Endodermal cell (in vitro differentiated cells): ENCODE measurements around the gene KRT7. TPM values are rescaled to one million over a fixed set of nuclear protein-coding genes. Genes with fewer than 3 reads are reported as not detected.

ENCODE experiments used
- DNase-seq: peaks from one replicate; pipeline ENCODE4 v3.0.0-alpha.2; 2017
- H3K27ac ChIP-seq: 2 replicates; pipeline ENCODE4 v1.5.1; 2013; ENCODE audit warnings: mild to moderate bottlenecking, low read depth, low read length, moderate library complexity
- H3K27me3 ChIP-seq: 2 replicates; pipeline ENCODE4 v1.6.1; 2013; ENCODE audit warnings: mild to moderate bottlenecking, low read length, moderate library complexity; ENCODE audit not compliant: insufficient read depth, control insufficient read depth, poor library complexity, severe bottlenecking
- H3K36me3 ChIP-seq: 2 replicates; pipeline ENCODE4 v1.7.0; 2013; ENCODE audit warnings: mild to moderate bottlenecking, low read length, moderate library complexity; ENCODE audit not compliant: control insufficient read depth, insufficient read depth
- H3K4me1 ChIP-seq: one replicate; pipeline ENCODE4 v1.7.0; 2013; ENCODE audit warnings: low read length; ENCODE audit not compliant: control insufficient read depth, insufficient read depth
- H3K4me3 ChIP-seq: 2 replicates; pipeline ENCODE4 v1.5.1; 2013; ENCODE audit warnings: mild to moderate bottlenecking, low read length, moderate library complexity
- H3K9ac ChIP-seq: 2 replicates; pipeline ENCODE4 v1.6.1; 2013; ENCODE audit warnings: mild to moderate bottlenecking, low read length, moderate library complexity; ENCODE audit not compliant: poor library complexity, severe bottlenecking; ENCODE audit errors: extremely low read depth
- H3K9me3 ChIP-seq: 2 replicates; pipeline ENCODE4 v1.6.1; 2013; ENCODE audit warnings: mild to moderate bottlenecking, low read length, moderate library complexity; ENCODE audit not compliant: control insufficient read depth
- H3K27ac Mint-ChIP-seq: 2 replicates; pipeline ENCODE4 v1.8.0; 2020; ENCODE audit warnings: mixed read lengths
- H3K27me3 Mint-ChIP-seq: 2 replicates; pipeline ENCODE4 v1.8.0; 2021; ENCODE audit warnings: mild to moderate bottlenecking, mixed read lengths; ENCODE audit not compliant: insufficient read depth
- H3K36me3 Mint-ChIP-seq: 2 replicates; pipeline ENCODE4 v1.8.0; 2020; ENCODE audit warnings: low read depth, mixed read lengths
- H3K4me1 Mint-ChIP-seq: 2 replicates; pipeline ENCODE4 v1.8.0; 2020; ENCODE audit warnings: mixed read lengths
- H3K4me3 Mint-ChIP-seq: 2 replicates; pipeline ENCODE4 v1.8.0; 2020; ENCODE audit warnings: mild to moderate bottlenecking, moderate library complexity, mixed read lengths
- H3K9me3 Mint-ChIP-seq: 2 replicates; pipeline ENCODE4 v1.8.0; 2020; ENCODE audit warnings: mild to moderate bottlenecking, mixed read lengths
- WGBS, 2 experiments: methylation state at CpG; one replicate each; pipeline versions ENCODE4 v1.1.5 to v1.1.7; 2013; ENCODE audit warnings: missing lambda C conversion rate in 2 of 2, mixed read lengths in 1 of 2; ENCODE audit not compliant: insufficient coverage in 1 of 2, insufficient read length in 1 of 2; 5-methylcytosine and 5-hydroxymethylcytosine counted together
- total RNA-seq, 2 donors: library from RNA; stranded (reverse); fragmentation: NEBNext Ultra II Directional in 1 of 2; extraction: Animal tissue kit (Norgen Biotek cat#: 25700) in 1 of 2; gene quantifications; 2 replicates in 1 of 2; 3 replicates in 1 of 2; pipeline ENCODE4 v1.2.1, GENCODE V29; 2021
- TF ChIP-seq, protein P1 (sequence below): fragments of 200-600 bp; sonication (generic); conservative IDR thresholded peaks from 2 replicates; pipeline ENCODE4 v1.5.0; 2021; ENCODE audit warnings: antibody characterized with exemption, mild to moderate bottlenecking

Gene KRT7
- total RNA-seq, 2 donors from 2014 or later: 1.5 TPM; not detected in 1

DNA sequence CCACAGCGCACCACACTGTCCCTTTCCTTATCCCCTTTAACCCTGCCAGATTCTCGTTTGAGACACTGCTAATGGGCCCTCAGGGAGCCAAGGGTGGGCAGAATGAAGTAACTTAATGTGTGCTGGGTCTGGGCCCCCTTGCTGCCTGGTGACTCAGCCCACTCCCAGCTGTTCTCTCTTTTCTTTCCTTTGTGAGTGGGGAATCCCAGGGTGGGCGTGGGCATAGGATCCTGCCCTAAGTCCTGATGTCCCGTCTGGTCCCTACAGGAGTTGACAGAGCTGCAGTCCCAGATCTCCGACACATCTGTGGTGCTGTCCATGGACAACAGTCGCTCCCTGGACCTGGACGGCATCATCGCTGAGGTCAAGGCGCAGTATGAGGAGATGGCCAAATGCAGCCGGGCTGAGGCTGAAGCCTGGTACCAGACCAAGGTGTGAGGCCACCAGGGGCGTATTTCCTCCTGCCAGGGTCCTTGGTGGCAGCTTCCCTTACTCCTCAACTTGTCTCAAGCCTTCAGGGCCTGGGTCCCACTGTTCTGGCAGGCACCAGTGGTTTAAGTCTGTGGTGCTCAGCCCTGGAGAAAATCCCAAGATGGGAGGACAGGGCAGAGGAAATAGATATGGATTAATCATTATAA is 8.3 kb downstream of the KRT7 start:
- TF ChIP-seq, protein P1, sequence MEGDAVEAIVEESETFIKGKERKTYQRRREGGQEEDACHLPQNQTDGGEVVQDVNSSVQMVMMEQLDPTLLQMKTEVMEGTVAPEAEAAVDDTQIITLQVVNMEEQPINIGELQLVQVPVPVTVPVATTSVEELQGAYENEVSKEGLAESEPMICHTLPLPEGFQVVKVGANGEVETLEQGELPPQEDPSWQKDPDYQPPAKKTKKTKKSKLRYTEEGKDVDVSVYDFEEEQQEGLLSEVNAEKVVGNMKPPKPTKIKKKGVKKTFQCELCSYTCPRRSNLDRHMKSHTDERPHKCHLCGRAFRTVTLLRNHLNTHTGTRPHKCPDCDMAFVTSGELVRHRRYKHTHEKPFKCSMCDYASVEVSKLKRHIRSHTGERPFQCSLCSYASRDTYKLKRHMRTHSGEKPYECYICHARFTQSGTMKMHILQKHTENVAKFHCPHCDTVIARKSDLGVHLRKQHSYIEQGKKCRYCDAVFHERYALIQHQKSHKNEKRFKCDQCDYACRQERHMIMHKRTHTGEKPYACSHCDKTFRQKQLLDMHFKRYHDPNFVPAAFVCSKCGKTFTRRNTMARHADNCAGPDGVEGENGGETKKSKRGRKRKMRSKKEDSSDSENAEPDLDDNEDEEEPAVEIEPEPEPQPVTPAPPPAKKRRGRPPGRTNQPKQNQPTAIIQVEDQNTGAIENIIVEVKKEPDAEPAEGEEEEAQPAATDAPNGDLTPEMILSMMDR: peak; percentile 46

DNA sequence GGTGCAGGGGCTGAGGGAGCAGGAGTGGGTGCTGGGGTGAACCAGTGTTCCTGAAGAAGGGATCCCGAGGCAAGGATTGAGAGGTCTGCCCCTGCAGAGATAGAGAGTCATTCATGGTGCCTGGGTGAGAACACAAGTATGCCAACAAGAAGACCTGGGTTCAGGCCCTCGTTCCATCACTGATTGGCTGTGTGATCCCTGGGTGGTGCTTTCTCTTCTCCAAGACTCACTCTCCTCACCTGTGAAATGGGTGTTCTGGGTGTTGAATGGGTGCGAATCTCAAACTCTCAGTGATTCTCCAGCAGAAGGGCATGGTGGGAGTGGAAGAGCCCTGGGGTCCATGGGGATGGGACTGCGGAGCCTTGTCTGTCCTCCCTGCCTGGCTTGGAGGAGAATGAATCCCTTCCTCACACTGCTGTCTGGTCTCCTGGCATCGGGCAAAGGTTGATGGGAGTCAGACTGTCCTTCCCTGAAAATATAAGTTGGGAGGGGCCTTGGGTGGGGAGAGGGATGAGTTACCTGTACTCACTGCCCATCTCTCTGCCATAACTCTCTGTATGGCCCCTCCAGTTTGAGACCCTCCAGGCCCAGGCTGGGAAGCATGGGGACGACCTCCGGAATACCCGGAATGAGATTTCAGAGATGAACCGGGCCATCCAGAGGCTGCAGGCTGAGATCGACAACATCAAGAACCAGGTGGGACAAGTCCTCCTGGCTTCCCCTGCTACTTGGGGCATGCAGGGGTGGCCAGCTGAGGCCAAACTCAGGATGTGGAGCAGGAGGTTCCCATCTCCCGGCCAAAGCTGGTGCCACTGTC is 9.6 kb downstream of the KRT7 start:
- no peak for DNase-seq
- Mint-ChIP-seq H3K9me3 (no peaks in the 10 kb centered on the region), H3K27ac (no peak overlapping the region), H3K4me3 (no peak overlapping the region), H3K4me1 (peaks cover 11% of the 10 kb centered on the region), H3K27me3 (peaks cover 8% of the 10 kb centered on the region), H3K36me3 (no peaks in the 10 kb centered on the region)
- Histone ChIP-seq H3K9ac (no peak overlapping the region), H3K4me1 (peaks cover 4% of the 10 kb centered on the region), H3K27ac (no peak overlapping the region), H3K4me3 (no peak overlapping the region), H3K27me3 (no peaks in the 10 kb centered on the region), H3K9me3 (no peaks in the 10 kb centered on the region), H3K36me3 (no peaks in the 10 kb centered on the region)
- TF ChIP-seq, protein P1: no peak
- WGBS, 2 experiments: 90 to 97% methylated on average over 8 to 11 of the region's 11 CpGs

More for the DNA sequence above, 8.3 kb downstream of the KRT7 start:
- H3K4me1 Mint-ChIP-seq: no peaks in the 10 kb centered on the region
- no peak for DNase-seq
- no peaks in the 10 kb centered on the region for H3K9me3 ChIP-seq
- no peak overlapping the region for H3K4me3 ChIP-seq
- no peak overlapping the region for H3K9ac ChIP-seq
- no peak overlapping the region for H3K27ac ChIP-seq
- 87 to 95% methylated on average over 7 to 11 of the region's 11 CpGs for WGBS, 2 experiments
- no peak overlapping the region for H3K4me3 Mint-ChIP-seq
- H3K27me3 ChIP-seq: no peaks in the 10 kb centered on the region
- H3K9me3 Mint-ChIP-seq: no peaks in the 10 kb centered on the region
- no peaks in the 10 kb centered on the region for H3K4me1 ChIP-seq
- H3K27me3 Mint-ChIP-seq: peaks cover 16% of the 10 kb centered on the region
- H3K36me3 ChIP-seq: no peaks in the 10 kb centered on the region
- no peak overlapping the region for H3K27ac Mint-ChIP-seq
- no peaks in the 10 kb centered on the region for H3K36me3 Mint-ChIP-seq

DNA sequence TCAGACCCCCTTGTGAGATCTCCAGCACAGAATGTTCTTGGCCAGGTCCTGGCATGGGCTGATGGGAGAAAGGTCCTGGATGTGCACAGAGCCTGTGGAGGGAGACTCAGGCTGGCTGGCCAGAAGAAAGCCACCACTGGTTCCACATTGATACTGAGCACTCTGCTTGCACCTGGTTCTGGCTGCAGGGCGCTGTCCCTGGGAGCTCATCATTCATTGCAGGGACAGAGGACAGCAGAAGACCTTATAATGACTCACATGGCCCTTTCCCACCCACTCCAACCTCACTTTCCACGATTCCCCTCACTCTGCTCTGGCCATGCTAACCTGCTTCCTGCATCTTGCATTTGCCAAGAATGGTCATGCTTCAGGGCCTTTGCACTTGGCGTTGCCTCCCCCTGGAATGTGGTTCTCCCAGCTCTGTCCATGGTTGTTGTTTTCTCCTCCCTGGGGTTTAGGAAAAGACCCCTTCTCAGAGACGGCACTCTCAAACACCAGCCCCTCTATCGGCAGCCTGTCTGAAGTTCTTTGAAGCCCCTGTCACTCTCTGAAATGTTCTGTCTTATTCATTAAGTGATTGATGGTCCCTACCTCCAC is 10.3 kb downstream of the KRT7 start:
- Mint-ChIP-seq H3K9me3 (no peaks in the 10 kb centered on the region), H3K27me3 (peaks cover 13% of the 10 kb centered on the region), H3K4me3 (no peak overlapping the region), H3K27ac (no peak overlapping the region), H3K36me3 (no peaks in the 10 kb centered on the region), H3K4me1 (peaks cover 14% of the 10 kb centered on the region)
- Histone ChIP-seq H3K4me3 (no peak overlapping the region), H3K27me3 (no peaks in the 10 kb centered on the region), H3K9me3 (no peaks in the 10 kb centered on the region), H3K36me3 (no peaks in the 10 kb centered on the region), H3K27ac (no peak overlapping the region), H3K9ac (no peak overlapping the region), H3K4me1 (peaks cover 4% of the 10 kb centered on the region)
- WGBS, 2 experiments: 58 to 88% methylated on average over 4 to 5 of the region's 5 CpGs
- no peak for DNase-seq
- TF ChIP-seq, protein P1: no peak
